Caco-2 (cell line): Measurements from ENCODE around the gene GRK5. TPM values are rescaled to one million over a fixed set of nuclear protein-coding genes. Genes with fewer than 3 reads are reported as not detected.

Experiments
- BruUV-seq: library from RNA; stranded (reverse); fragments of 400-500 nt; replicated peaks from 2 replicates; lab custom pipeline; 2021; lab: Mats Ljungman, UMichigan
- CTCF ChIA-PET: fragments of 300-600 bp; sonication (Branson Sonifier 250); formaldehyde crosslinking; loops from one replicate; lab custom pipeline; 2022; ENCODE audit warnings: antibody characterized with exemption; lab: Charles Lee
- POLR2A ChIA-PET: fragments of 300-600 bp; sonication (Branson Sonifier 250); formaldehyde crosslinking; loops from one replicate; lab custom pipeline; 2022; ENCODE audit warnings: antibody characterized with exemption; lab: Charles Lee
- DNase-seq, 2 experiments: peaks; one replicate each; pipeline versions ENCODE4 v3.0.0 to v3.0.0-alpha.2; 2020 to 2022
- H3K27me3 ChIP-seq: replicated peaks from 2 replicates; pipeline ENCODE4 v1.6.0; 2011; ENCODE audit warnings: low read length; ENCODE audit not compliant: control insufficient read depth, insufficient read depth
- H3K36me3 ChIP-seq: 2 replicates; pipeline ENCODE4 v1.5.1; 2011; ENCODE audit warnings: low read length; ENCODE audit not compliant: control insufficient read depth, insufficient read depth
- H3K4me1 ChIP-seq: fragments of 250-450 bp; sonication (Bioruptor Pico); 2 replicates; pipeline ENCODE4 v1.5.1; 2020; ENCODE audit warnings: mild to moderate bottlenecking
- H3K4me3 ChIP-seq: 2 replicates; pipeline ENCODE4 v1.5.1; 2011; ENCODE audit warnings: low read depth, mild to moderate bottlenecking, control low read depth, low read length
- H3K9me3 ChIP-seq: fragments of 250-450 bp; sonication (Bioruptor Pico); 2 replicates; pipeline ENCODE4 v1.5.1; 2020; ENCODE audit warnings: mild to moderate bottlenecking, moderate library complexity
- H3K27ac Mint-ChIP-seq: one replicate; pipeline ENCODE4 v1.8.0; 2022; ENCODE audit warnings: mixed read lengths; ENCODE audit not compliant: unreplicated experiment
- H3K27me3 Mint-ChIP-seq: one replicate; pipeline ENCODE4 v1.8.0; 2022; ENCODE audit warnings: mixed read lengths; ENCODE audit not compliant: insufficient read depth, unreplicated experiment
- H3K36me3 Mint-ChIP-seq: one replicate; pipeline ENCODE4 v1.8.0; 2022; ENCODE audit warnings: mild to moderate bottlenecking, mixed read lengths; ENCODE audit not compliant: insufficient read depth, unreplicated experiment
- H3K4me1 Mint-ChIP-seq: one replicate; pipeline ENCODE4 v1.8.0; 2022; ENCODE audit warnings: low read depth, mixed read lengths; ENCODE audit not compliant: unreplicated experiment
- H3K4me3 Mint-ChIP-seq: one replicate; pipeline ENCODE4 v1.8.0; 2022; ENCODE audit warnings: mild to moderate bottlenecking, moderate library complexity, mixed read lengths; ENCODE audit not compliant: unreplicated experiment
- H3K9me3 Mint-ChIP-seq: one replicate; pipeline ENCODE4 v1.8.0; 2022; ENCODE audit warnings: mixed read lengths; ENCODE audit not compliant: unreplicated experiment
- intact Hi-C: fragments of 100-400 bp; cut with micrococcal nuclease; formaldehyde crosslinking; loops from one replicate; pipeline ENCODE4 v1.10.0; 2022; ENCODE audit not compliant: unreplicated experiment
- total RNA-seq: library from RNA; stranded (reverse); gene quantifications from 2 replicates; pipeline ENCODE4 v1.2.3, GENCODE V29; 2022
- TF ChIP-seq, protein P1 (sequence below), 2 experiments: fragments of 200-600 bp in 1 of 2; IDR thresholded peaks; 1 replicate in 1 of 2; 2 replicates in 1 of 2; pipeline versions ENCODE4 v1.5.1 to v1.8.0; 2011 to 2022; ENCODE audit warnings: antibody characterized with exemption in 1 of 2, control low read depth in 1 of 2, inconsistent platforms in 1 of 2, low read depth in 1 of 2, low read length in 1 of 2, mild to moderate bottlenecking in 1 of 2, moderate library complexity in 1 of 2; ENCODE audit not compliant: insufficient read depth in 1 of 2, severe bottlenecking in 1 of 2, unreplicated experiment in 1 of 2

The GRK5 gene
- total RNA-seq, 1 experiment from 2014 or later, result 7.7 TPM

DNA sequence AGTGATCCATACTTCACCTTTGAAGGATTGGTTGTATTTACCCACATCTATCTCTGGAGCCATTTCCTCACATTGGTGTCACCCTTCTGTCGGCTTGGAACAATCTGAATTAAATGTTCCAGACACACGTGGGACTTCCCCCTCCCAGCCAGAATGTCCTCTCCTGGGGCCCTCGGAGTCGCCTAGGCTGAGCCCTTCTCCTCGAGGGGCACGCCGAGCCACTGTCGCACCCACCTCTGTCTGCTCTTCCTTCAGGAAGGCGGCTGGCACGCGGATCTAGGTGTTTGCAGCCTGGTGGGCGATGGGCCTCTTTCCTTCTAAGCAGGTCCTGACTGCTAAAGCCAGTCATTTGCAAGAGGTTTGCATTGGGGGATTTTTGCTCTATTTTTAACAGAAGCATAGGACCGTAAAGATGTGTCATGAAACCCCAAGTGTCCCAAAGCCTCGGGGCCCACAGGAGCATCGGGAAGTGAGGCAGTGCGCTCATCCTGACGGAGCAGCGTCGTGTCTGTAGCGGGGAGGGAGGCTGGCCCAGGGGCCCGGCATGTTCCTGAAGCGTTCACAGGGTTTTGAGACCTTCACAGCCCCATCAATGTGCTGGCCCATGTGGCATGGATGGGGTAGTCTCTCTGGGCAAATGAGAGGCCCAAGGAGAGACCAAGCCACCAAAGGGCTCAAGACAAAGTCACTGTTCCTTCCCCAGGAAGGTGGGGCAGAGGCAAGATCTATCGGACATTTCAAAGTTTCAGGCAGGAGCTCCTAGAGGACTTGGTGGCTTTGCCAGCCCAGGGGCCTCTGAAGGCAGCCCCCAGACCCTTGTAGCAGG, 248.5 kb downstream of the GRK5 start:
- POLR2A ChIA-PET, result no interaction called here
- Histone ChIP-seq H3K4me1 (no peaks in the 10 kb centered on the region), H3K9me3 (no peaks in the 10 kb centered on the region), H3K4me3 (no peak overlapping the region), H3K36me3 (no peaks in the 10 kb centered on the region), H3K27me3 (no peaks in the 10 kb centered on the region)
- H3K36me3 Mint-ChIP-seq, result no peaks in the 10 kb centered on the region
- intact Hi-C loops, result no loop called here
- H3K4me1 Mint-ChIP-seq, result no peaks in the 10 kb centered on the region
- CTCF ChIA-PET, result no interaction called here
- H3K9me3 Mint-ChIP-seq, result no peaks in the 10 kb centered on the region
- no peak for DNase-seq
- BruUV-seq, result no TSS peak
- TF ChIP-seq, protein P1, sequence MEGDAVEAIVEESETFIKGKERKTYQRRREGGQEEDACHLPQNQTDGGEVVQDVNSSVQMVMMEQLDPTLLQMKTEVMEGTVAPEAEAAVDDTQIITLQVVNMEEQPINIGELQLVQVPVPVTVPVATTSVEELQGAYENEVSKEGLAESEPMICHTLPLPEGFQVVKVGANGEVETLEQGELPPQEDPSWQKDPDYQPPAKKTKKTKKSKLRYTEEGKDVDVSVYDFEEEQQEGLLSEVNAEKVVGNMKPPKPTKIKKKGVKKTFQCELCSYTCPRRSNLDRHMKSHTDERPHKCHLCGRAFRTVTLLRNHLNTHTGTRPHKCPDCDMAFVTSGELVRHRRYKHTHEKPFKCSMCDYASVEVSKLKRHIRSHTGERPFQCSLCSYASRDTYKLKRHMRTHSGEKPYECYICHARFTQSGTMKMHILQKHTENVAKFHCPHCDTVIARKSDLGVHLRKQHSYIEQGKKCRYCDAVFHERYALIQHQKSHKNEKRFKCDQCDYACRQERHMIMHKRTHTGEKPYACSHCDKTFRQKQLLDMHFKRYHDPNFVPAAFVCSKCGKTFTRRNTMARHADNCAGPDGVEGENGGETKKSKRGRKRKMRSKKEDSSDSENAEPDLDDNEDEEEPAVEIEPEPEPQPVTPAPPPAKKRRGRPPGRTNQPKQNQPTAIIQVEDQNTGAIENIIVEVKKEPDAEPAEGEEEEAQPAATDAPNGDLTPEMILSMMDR (IDR thresholded peaks at IDR 0.05; ENCODE audit: insufficient read depth in 1 of 2, low read depth in 1 of 2, low read length in 1 of 2, severe bottlenecking in 1 of 2, unreplicated experiment in 1 of 2), result no peak
- no peak overlapping the region for H3K4me3 Mint-ChIP-seq
- H3K27me3 Mint-ChIP-seq, result no peaks in the 10 kb centered on the region
- no peak overlapping the region for H3K27ac Mint-ChIP-seq

DNA sequence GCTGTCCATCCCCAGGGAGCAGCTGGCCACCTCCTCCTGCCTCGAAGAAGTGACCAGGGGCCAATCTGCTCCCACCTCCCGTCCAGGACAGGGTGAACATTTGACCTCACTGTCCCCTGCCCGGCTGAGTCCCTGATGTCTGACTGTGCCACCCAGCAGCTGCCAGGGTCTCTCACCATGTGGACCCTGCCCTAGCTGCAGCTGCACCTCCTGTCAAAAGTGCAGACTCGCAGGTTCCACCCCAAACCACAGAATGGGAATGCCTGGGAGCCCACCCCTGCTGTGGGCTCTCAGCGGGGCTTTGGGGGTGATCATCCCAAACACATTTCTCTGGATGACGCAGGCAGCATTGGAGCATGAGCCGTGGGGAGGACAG, 249.1 kb downstream of the GRK5 start:
- Mint-ChIP-seq H3K4me3 (no peak overlapping the region), H3K36me3 (no peaks in the 10 kb centered on the region), H3K27me3 (no peaks in the 10 kb centered on the region), H3K9me3 (no peaks in the 10 kb centered on the region), H3K27ac (no peak overlapping the region), H3K4me1 (no peaks in the 10 kb centered on the region)
- CTCF ChIA-PET, result no interaction called here
- TF ChIP-seq, protein P1 (IDR thresholded peaks at IDR 0.05; ENCODE audit: insufficient read depth in 1 of 2, low read depth in 1 of 2, low read length in 1 of 2, severe bottlenecking in 1 of 2, unreplicated experiment in 1 of 2), result no peak
- POLR2A ChIA-PET, result no interaction called here
- H3K9me3 ChIP-seq, result no peaks in the 10 kb centered on the region
- DNase-seq, result no peak
- H3K36me3 ChIP-seq, result no peaks in the 10 kb centered on the region
- intact Hi-C loops, result no loop called here
- H3K4me3 ChIP-seq, result no peak overlapping the region
- 0 out of 2 replicates have a peak, but pooled peaks cover 4% of the 10 kb centered on the region for H3K4me1 ChIP-seq
- H3K27me3 ChIP-seq, result no peaks in the 10 kb centered on the region
- no TSS peak for BruUV-seq

DNA sequence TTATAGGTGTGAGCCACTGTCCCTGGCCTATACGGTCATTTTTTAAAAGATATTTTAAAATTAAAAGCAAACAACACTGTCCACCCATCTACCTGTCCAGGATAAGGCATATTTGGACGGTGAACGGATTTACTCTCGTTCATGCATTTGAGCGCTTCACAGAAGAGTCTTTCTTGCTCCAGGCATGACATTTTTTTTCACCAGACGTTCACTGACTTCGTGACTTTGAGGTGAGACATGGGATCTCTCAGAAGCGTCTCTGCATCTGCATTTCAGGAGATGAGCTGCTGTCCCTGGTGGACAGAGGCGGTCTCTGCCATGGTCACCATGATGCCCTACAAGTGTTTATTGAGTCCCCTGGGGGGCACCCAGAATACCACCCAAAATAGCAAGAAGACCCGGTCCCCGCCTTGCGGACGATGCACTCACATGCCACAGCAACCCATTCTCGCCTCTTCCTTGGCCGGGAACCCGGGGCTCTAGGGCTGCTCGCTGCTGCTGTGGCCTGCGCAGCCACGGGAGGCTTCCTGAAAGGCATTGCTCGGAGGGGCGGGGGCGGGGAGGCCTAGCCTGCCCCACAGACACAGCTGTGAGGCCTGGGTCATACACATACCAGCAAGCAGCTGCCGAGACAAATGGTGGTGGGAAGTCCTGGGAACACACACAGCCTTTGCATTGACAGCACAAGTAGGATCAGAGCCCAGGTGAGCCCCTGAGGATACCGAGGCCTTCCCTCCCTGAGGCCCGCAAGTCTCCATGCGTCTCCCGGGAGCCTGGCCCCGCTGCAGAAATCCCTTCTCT, 250.8 kb downstream of the GRK5 start:
- H3K9me3 Mint-ChIP-seq, result peaks cover 12% of the 10 kb centered on the region
- H3K4me1 Mint-ChIP-seq, result peaks cover 11% of the 10 kb centered on the region
- Histone ChIP-seq H3K4me1 (peaks cover 12% of the 10 kb centered on the region; the same call in 1 of the 2 replicates), H3K27me3 (no peaks in the 10 kb centered on the region), H3K9me3 (peaks cover 6% of the 10 kb centered on the region; the same call in 1 of the 2 replicates), H3K36me3 (no peaks in the 10 kb centered on the region), H3K4me3 (no peak overlapping the region)
- intact Hi-C loops, result no loop called here
- TF ChIP-seq, protein P1 (IDR thresholded peaks at IDR 0.05; ENCODE audit: insufficient read depth in 1 of 2, low read depth in 1 of 2, low read length in 1 of 2, severe bottlenecking in 1 of 2, unreplicated experiment in 1 of 2), result no peak
- H3K27me3 Mint-ChIP-seq, result no peaks in the 10 kb centered on the region
- CTCF ChIA-PET, result interaction anchor here (0.7 kb wide), 1 partner anchor 17 kb away, joined by 5 read pairs; no protein-coding TSS in a partner anchor
- H3K27ac Mint-ChIP-seq, result no peak overlapping the region
- POLR2A ChIA-PET, result no interaction called here
- no peaks in the 10 kb centered on the region for H3K36me3 Mint-ChIP-seq
- no peak overlapping the region for H3K4me3 Mint-ChIP-seq
- DNase-seq, result no peak
- BruUV-seq, result no TSS peak
